Rectal smooth muscle tissue (tissue), 1 donor: ENCODE data around the gene UBE2Q1.
A peak's percentile ranks its signal among the peaks of the same experiment; 100 is the strongest.

Experiments used
- H3K27ac ChIP-seq: one replicate; pipeline ENCODE4 v1.7.0; 2013; ENCODE audit warnings: low read depth, low read length, inconsistent platforms
- H3K27me3 ChIP-seq: one replicate; pipeline ENCODE4 v1.7.0; 2013; ENCODE audit warnings: low read length; ENCODE audit not compliant: control insufficient read depth, insufficient read depth
- H3K36me3 ChIP-seq: one replicate; pipeline ENCODE4 v1.7.0; 2013; ENCODE audit warnings: low read length; ENCODE audit not compliant: control insufficient read depth, insufficient read depth
- H3K4me1 ChIP-seq: one replicate; pipeline ENCODE4 v1.7.0; 2013; ENCODE audit warnings: low read length; ENCODE audit not compliant: control insufficient read depth, insufficient read depth
- H3K4me3 ChIP-seq: one replicate; pipeline ENCODE4 v1.7.0; 2013; ENCODE audit warnings: low read length
- H3K9ac ChIP-seq: one replicate; pipeline ENCODE4 v1.7.0; 2013; ENCODE audit warnings: low read length

Gene UBE2Q1

DNA sequence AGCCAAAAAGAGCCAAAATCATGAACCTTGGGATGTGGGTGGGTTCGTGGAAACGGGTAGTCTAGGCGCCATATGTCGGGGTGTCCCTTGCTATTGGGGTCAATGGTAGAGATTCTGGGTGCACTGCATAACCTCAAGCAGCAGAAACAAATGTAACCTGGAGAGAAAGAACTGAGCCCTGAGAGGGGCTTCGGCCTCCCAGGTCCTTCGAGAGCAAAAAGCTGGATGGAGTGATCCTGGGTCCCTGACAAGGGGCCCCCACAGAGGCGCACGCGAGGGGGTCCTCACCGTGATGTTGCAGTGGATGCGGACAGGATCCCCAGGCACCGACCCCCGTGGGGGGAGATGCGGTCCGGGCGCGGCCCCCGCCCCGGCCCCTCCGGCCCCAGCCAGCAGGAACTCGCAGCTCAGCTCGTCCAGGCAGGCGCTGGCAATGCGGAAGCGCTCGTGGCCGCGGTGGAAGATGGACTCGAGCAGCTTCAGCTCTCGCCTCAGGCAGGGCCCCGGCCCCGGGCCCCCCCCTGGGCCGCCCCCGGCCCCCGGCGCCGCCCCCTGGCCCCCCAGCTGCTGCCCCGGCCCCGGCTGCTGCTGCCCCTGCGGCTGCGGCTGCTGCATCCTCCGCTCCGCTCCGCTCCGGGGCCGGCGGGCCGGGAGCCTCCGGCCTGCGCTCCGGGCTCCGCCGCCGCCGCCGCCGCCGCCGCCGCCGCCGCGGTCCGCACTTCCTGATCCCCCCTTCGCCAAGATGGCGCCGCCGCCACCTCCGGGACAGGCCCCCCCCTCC, at the start of gene UBE2Q1:
Gene UBE2Q1, minus strand, starts transcription at position 724 of the 781 bp plus-strand sequence. Its CDS starts 109 bp downstream, at position 615.
- Histone ChIP-seq H3K9ac (peak within 1 kb of the TSS; percentile 49), H3K4me1 (peaks cover 30% of the 10 kb centered on the region), H3K27ac (peak within 1 kb of the TSS; percentile 88), H3K4me3 (peak within 1 kb of the TSS; percentile 96), H3K27me3 (no peaks in the 10 kb centered on the region), H3K36me3 (peaks cover 18% of the 10 kb centered on the region)

DNA sequence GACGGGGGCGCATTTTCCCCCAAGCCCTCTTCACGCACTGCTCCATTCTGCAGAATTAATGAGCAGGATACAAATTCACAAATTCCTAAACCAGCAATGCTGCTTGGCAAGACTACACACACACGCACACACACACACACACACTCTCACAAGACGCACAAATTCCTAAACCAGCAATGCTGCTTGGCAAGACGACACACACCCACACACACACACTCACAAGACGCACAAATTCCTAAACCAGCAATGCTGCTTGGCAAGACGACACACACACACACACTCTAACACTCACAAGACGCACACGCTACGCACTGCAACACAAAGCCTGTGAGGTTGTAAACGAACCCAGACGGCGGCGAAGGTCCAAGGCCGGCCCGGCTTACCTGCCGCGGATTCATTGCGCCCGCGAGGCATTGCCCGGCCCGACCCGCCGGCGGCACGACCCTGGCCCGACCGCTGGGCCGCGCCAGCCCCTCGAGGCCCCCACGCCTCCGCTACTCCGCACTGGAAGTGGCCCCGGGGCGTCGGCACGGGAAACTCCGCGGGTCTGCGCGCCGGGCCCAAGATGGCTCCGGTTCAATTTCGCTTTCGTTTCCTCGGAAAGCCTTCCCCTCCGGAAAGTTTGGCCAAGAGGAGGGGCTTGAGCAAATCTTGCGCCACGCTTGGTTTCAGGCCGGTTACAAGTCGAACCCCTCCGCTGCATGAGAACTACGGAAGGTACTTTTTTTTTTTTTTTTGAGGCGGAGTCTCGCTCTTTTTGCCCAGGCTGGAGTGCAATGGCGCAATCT, 49.3 kb upstream of the UBE2Q1 start, which contains the start of gene ADAR:
Gene ADAR, minus strand, starts transcription at position 578 of the 788 bp plus-strand sequence. Its CDS starts 180 bp downstream, at position 398.
- peaks cover 7% of the 10 kb centered on the region for H3K4me1 ChIP-seq
- peak within 1 kb of the TSS; percentile 88 for H3K4me3 ChIP-seq
- peak within 1 kb of the TSS; percentile 75 for H3K9ac ChIP-seq
- no peaks in the 10 kb centered on the region for H3K27me3 ChIP-seq
- no peaks in the 10 kb centered on the region for H3K36me3 ChIP-seq
- peak within 1 kb of the TSS; percentile 93 for H3K27ac ChIP-seq

DNA sequence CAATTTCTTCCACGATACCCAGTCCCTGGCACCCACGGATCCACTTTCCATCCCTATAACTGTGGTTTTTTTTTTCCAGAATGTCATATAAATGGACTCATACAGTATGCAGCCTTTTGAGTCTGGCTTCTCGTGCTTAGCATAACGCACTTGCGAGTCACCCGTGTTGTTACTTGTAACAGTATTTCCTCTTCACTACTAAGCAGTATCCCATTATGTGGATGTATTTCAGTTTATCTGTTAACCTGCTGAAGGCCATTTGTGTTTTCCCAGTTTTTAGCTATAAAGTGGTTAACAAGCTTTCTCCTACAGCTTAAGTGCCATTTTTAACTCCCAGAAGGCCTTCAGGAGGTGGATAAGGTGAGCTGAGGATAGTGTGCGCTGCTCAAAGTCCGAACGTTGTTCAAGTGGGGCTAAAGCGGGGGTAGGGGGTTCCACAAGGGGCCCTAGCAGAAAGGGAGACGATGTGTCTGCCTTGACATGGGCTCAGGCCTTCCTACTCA, 48.7 kb upstream of the UBE2Q1 start:
- peak overlapping the region; percentile 68 for H3K9ac ChIP-seq
- peak overlapping the region; percentile 93 for H3K27ac ChIP-seq
- H3K27me3 ChIP-seq: no peaks in the 10 kb centered on the region
- peaks cover 2% of the 10 kb centered on the region for H3K36me3 ChIP-seq
- peaks cover 7% of the 10 kb centered on the region for H3K4me1 ChIP-seq
- H3K4me3 ChIP-seq: peak overlapping the region; percentile 88

- H3K4me3 ChIP-seq: no peak overlapping the region
- no peak overlapping the region for H3K27ac ChIP-seq
- no peak overlapping the region for H3K9ac ChIP-seq
- no peaks in the 10 kb centered on the region for H3K27me3 ChIP-seq
- H3K4me1 ChIP-seq: peaks cover 7% of the 10 kb centered on the region
- H3K36me3 ChIP-seq: peaks cover 17% of the 10 kb centered on the region
Observed at GRCh38 chr1:154605534-154605933, 47.1 kb upstream of the UBE2Q1 start.

DNA sequence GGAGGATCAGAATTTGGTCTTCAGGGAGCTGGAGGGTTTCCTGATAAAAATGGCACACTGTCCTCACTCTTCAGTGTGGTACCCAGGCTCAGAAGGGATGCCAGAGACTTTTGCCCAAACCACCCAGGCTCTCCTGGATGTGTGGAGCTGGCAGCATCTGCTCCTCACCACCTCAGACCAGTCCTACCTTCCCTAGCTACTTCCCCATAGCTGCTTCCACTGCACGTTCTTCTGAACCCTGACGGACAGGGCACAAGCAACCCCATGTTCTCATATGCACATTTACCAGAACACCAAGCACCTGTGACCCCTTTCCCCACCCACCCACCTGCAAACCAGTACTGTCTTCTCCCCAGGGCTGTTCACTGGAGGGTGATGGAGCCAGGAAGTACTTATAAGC, 44.9 kb upstream of the UBE2Q1 start:
- H3K9ac ChIP-seq: no peak overlapping the region
- no peaks in the 10 kb centered on the region for H3K4me1 ChIP-seq
- no peak overlapping the region for H3K4me3 ChIP-seq
- H3K36me3 ChIP-seq: peaks cover 24% of the 10 kb centered on the region
- H3K27ac ChIP-seq: no peak overlapping the region
- no peaks in the 10 kb centered on the region for H3K27me3 ChIP-seq

- H3K36me3 ChIP-seq: peaks cover 54% of the 10 kb centered on the region
- no peak overlapping the region for H3K4me3 ChIP-seq
- no peaks in the 10 kb centered on the region for H3K4me1 ChIP-seq
- no peaks in the 10 kb centered on the region for H3K27me3 ChIP-seq
- no peak overlapping the region for H3K27ac ChIP-seq
- no peak overlapping the region for H3K9ac ChIP-seq
Observed at GRCh38 chr1:154599658-154600057, 41.2 kb upstream of the UBE2Q1 start.

DNA sequence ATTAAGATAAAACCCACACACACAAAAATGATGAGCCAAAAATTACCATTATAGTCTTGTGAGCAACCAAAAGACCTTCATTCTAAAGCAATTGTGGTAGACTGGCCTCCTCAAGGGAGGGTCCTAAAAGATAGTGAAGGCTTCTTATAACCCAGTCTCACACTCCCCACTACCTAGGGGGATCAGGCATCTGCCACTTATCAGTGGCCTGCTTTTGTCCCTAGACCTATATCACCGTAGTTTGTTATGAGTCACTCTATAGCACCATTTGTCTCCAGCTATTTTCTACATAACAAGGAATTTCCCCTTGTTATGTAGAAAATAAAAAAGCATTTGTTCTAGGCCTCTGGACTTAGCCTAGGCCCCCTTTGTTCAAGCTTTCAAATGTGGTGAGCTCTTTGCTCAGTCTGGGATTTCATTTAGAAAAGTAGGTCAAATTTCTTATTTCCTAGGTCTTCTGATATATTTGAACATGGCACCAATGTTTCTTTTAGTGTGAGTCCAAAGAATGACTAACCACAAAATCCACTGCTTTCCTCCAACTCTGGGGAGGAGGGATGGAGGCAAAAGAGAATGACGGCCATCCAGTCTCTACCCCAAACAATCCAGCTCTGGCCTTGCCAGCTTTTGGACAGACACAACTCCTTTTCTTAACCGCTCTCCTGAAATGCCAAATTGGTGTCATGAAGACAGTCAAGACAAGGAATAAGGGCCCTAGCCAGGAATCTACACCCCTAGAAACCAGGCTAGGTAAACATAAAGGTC, 40.6 kb upstream of the UBE2Q1 start:
- H3K9ac ChIP-seq: no peak overlapping the region
- H3K4me1 ChIP-seq: no peaks in the 10 kb centered on the region
- H3K36me3 ChIP-seq: peaks cover 58% of the 10 kb centered on the region
- H3K27me3 ChIP-seq: no peaks in the 10 kb centered on the region
- no peak overlapping the region for H3K27ac ChIP-seq
- no peak overlapping the region for H3K4me3 ChIP-seq

- Histone ChIP-seq H3K4me3 (no peak overlapping the region), H3K4me1 (no peaks in the 10 kb centered on the region), H3K27me3 (no peaks in the 10 kb centered on the region), H3K27ac (no peak overlapping the region), H3K9ac (no peak overlapping the region), H3K36me3 (peaks cover 55% of the 10 kb centered on the region)
Observed at GRCh38 chr1:154595621-154596020, 37.2 kb upstream of the UBE2Q1 start.

DNA sequence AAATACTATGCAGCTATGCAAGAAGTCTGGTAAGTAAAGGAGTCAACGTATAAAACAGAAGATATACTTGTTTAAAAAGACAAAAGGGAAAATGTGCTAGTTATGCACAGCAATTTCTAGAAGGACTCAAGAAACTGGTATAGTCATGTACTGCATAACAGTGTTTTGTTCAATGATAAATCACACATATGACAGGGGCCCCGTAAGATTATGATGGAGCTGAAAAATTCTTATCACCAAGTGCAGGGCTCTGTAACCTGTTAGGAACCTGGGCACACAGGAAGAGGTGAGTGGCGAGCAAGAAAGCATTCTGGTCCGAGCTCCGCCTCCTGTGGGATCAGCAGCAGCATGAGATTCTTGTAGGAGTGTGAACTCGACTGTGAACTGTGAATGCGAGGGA, 36.3 kb upstream of the UBE2Q1 start:
- no peaks in the 10 kb centered on the region for H3K27me3 ChIP-seq
- H3K27ac ChIP-seq: no peak overlapping the region
- no peak overlapping the region for H3K9ac ChIP-seq
- H3K36me3 ChIP-seq: peaks cover 59% of the 10 kb centered on the region
- H3K4me1 ChIP-seq: no peaks in the 10 kb centered on the region
- no peak overlapping the region for H3K4me3 ChIP-seq

- Histone ChIP-seq H3K27ac (no peak overlapping the region), H3K27me3 (no peaks in the 10 kb centered on the region), H3K36me3 (peaks cover 68% of the 10 kb centered on the region), H3K4me1 (no peaks in the 10 kb centered on the region), H3K4me3 (no peak overlapping the region), H3K9ac (no peak overlapping the region)
Observed at GRCh38 chr1:154593390-154593789, 34.9 kb upstream of the UBE2Q1 start.

- Histone ChIP-seq H3K9ac (no peak overlapping the region), H3K27me3 (no peaks in the 10 kb centered on the region), H3K4me3 (no peak overlapping the region), H3K27ac (no peak overlapping the region), H3K36me3 (peaks cover 70% of the 10 kb centered on the region), H3K4me1 (no peaks in the 10 kb centered on the region)
Observed at GRCh38 chr1:154591206-154591605, 32.7 kb upstream of the UBE2Q1 start.

GRCh38 chr1:154590756-154591155, 32.3 kb upstream of the UBE2Q1 start:
- Histone ChIP-seq H3K4me1 (no peaks in the 10 kb centered on the region), H3K36me3 (peaks cover 70% of the 10 kb centered on the region), H3K9ac (no peak overlapping the region), H3K27me3 (no peaks in the 10 kb centered on the region), H3K27ac (no peak overlapping the region), H3K4me3 (no peak overlapping the region)
